Cardiac fibroblast (primary cell): ENCODE data around the gene PBX2.

ENCODE experiments used
- DNase-seq, 2 donors: peaks; one replicate each; pipeline versions ENCODE4 v3.0.0 to v3.0.0-alpha.2; 2010; ENCODE audit warnings: low read depth in 2 of 2
- H3K4me3 ChIP-seq, 2 donors: replicated peaks in 1 of 2; 1 replicate in 1 of 2; 2 replicates in 1 of 2; pipeline ENCODE4 v1.5.1; 2011; ENCODE audit warnings: low read depth in 2 of 2, low read length in 2 of 2, mild to moderate bottlenecking in 2 of 2, moderate library complexity in 1 of 2
- CTCF ChIP-seq: IDR thresholded peaks from one replicate; pipeline ENCODE4 v1.5.1; 2011; ENCODE audit warnings: low read depth, mild to moderate bottlenecking, low read length, inconsistent platforms

The PBX2 gene

DNA sequence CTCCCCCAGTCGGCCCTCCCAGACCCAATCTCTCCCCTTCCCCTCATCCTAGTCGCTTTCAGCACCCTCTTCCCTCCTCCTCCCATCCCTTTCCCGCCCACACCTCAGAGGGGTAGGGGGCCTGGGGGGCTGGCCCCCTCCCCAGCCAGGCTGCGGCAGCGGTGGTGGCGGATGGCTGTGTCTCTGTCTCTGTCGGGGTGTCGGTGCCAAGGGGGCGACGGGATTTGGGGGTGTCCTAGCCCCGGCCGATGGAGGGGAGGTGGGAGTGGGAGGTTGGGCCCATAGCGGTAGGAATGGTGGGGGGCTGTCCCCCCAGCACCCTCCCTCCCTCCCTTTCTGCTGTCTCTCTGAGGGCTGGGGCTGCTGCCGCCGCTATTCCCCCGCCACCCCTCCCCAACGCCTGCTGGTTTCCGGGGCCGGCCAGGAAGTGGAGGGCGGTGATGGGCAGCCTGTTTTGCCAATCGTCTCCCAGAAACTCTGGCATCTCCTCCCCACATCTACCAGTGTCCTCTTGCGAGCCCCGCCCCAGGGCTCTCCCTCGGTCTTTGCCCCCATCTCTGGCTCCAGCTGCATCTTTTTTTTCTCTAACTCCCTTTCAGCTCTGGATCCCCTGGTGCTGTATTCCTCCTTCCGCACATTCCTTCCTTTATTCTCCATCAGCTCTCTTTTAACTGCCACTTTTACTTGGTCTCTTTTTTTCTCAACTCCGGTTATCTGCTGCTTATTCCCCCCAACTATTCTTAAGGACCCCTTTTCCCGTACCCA is 14.1 kb downstream of the PBX2 start, which contains the start of gene AGPAT1:
AGPAT1 (minus strand) TSS at position 374 of the 765 bp plus-strand sequence. CDS start 4,588 bp downstream, outside the sequence.
- peak; percentile 98 to 99 for DNase-seq
- H3K4me3 ChIP-seq: peak within 1 kb of the TSS; percentile 95 to 98
- no peak for TF ChIP-seq CTCF

- peak overlapping the region; percentile 95 to 98 for H3K4me3 ChIP-seq
- no peak for DNase-seq
- TF ChIP-seq CTCF: no peak
Measured at GRCh38 chr6:32175322-32175710, 14.7 kb downstream of the PBX2 start.

DNA sequence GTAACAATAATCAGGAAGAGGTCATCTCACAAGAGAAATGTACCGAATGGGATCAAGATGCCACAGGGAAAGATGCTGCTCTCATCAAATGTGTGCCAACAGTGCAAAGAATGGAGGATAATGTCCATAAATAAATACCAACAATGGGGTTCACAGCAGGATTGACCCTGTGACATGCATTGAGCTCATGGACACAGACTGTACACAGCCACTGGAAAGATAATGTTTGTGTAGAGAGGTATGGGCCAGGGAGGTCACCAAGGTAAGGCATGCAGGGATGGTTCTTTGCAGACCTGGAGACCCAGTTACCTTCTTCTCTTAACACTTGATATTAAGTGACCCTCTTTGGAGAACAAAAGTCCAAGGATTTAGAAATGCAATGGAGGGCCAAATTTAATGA is 15.6 kb downstream of the PBX2 start:
- H3K4me3 ChIP-seq: peak overlapping the region in 1 of 2 donors; percentile 95
- DNase-seq: no peak
- TF ChIP-seq CTCF: no peak

GRCh38 chr6:32173051-32173727 is 16.8 kb downstream of the PBX2 start:
- DNase-seq: no peak
- H3K4me3 ChIP-seq: no peak overlapping the region

DNA sequence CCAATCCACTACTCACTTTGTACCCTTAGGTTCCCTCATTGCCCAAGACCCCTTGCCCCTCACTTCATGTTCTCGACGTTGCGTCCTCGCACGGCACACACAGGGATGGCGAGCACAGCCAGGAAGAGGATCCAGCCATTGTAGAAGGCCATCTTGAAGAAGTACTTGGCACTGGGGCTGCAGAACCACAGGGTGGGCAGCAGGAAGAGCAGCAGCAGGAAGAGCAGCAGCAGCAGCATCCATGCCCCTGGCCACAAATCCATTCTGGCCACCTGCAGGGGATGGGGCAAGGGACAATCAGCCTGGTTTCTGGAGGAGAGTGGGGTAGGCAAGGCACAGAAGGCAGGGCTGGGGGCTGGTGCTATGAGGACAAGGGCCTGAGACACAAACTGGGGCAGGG is 18.8 kb downstream of the PBX2 start:
- DNase-seq: no peak
- no peak for TF ChIP-seq CTCF
- H3K4me3 ChIP-seq: no peak overlapping the region

More at GRCh38 chr6:32173051-32173727, 16.8 kb downstream of the PBX2 start:
- TF ChIP-seq CTCF: no peak

DNA sequence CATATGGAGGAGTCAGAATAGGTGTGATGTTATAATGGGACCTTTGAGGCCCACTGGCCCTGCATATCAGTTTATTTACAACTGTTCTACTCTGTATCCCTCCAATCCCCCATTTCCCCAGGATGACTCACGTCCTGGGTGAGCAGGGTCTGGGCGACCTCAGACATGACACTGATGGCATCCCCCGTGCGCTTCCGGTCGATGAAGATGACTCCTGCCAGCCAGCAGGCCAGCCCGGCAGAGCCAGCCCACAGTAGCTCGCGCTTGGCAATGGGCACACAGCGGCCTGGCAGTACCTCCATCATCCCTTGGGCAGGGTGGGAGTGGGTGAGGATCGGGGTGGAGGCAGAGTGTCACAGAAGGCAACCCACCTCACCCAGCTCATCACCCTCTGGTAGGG is 19.7 kb downstream of the PBX2 start:
- DNase-seq: no peak
- no peak overlapping the region for H3K4me3 ChIP-seq
- no peak for TF ChIP-seq CTCF
